ENCODE results near the gene ANKDD1B. TPM values are rescaled to one million over a fixed set of nuclear protein-coding genes. Genes with fewer than 3 reads are reported as not detected.

ANKDD1B gene
- total RNA-seq, 4 donors from 2014 or later: 0.45 to 2.2 (median 1.8) TPM

DNA sequence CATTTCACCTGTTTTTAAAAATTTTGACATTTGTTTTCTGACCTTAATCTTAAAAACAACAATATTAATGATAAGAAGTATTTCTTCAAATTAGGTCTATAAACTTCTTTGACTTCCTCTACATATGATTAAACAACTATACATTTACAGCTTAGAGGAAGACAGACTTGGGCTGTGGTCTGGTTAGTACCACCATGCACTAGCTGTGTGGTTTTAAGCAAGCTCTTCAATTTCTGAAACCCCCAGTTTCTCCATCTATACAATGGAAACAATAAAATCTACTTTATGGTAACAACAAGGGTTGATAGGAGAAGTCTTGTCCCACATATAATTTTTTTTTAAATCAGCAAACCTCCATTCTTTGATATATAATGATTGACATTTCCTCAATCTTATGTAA is 15.7 kb downstream of the ANKDD1B start:
- peaks cover 4% of the 10 kb centered on the region for H3K4me1 ChIP-seq
- H3K36me3 ChIP-seq: no peaks in the 10 kb centered on the region
- no peaks in the 10 kb centered on the region for H3K9me3 ChIP-seq
- no peak overlapping the region for H3K27ac ChIP-seq
- no peak for TF ChIP-seq EP300 (IDR thresholded peaks at IDR 0.05)
- no peak for TF ChIP-seq POLR2A (IDR thresholded peaks at IDR 0.05)
- no peak overlapping the region for H3K4me3 ChIP-seq
- no peaks in the 10 kb centered on the region for H3K27me3 ChIP-seq
- no peak for DNase-seq (ENCODE audit: low spot score in 2 of 2)

- H3K27ac ChIP-seq: no peak overlapping the region
- H3K4me1 ChIP-seq: no peaks in the 10 kb centered on the region
- no peaks in the 10 kb centered on the region for H3K9me3 ChIP-seq
- no peak for DNase-seq (ENCODE audit: low spot score in 2 of 2)
- no peak overlapping the region for H3K4me3 ChIP-seq
- no peaks in the 10 kb centered on the region for H3K27me3 ChIP-seq
- no peak for TF ChIP-seq POLR2A (IDR thresholded peaks at IDR 0.05)
- no peak for TF ChIP-seq EP300 (IDR thresholded peaks at IDR 0.05)
- no peak for TF ChIP-seq POLR2AphosphoS5 (IDR thresholded peaks at IDR 0.05)
- no peak for TF ChIP-seq CTCF (IDR thresholded peaks at IDR 0.05)
- 83% methylated on average over 1 of the region's 1 CpG for WGBS
- no peaks in the 10 kb centered on the region for H3K36me3 ChIP-seq
Observed at GRCh38 chr5:75627801-75628200, 16.5 kb downstream of the ANKDD1B start.

DNA sequence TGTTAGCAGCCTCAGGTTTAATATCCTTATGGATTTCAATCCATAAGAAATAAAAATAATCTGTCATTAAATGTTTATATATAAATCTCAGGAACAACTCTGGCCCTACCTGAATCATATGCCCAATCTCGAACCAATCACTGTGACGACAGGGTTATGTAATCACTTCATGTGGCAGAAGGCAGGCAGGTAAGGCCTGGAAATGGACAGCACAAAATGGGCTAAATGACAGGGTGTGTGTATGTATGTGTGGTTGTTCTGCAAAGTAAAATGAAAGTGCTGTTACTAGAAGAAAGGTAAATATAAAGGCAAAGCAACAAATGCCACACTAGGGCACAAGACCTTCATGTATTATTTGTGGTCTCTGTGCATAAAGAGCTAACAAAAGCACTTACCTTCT is 19.6 kb downstream of the ANKDD1B start:
- no peaks in the 10 kb centered on the region for H3K4me1 ChIP-seq
- no peak for DNase-seq (ENCODE audit: low spot score in 2 of 2)
- no peaks in the 10 kb centered on the region for H3K27me3 ChIP-seq
- H3K9me3 ChIP-seq: no peaks in the 10 kb centered on the region
- no peaks in the 10 kb centered on the region for H3K36me3 ChIP-seq
- TF ChIP-seq POLR2AphosphoS5 (IDR thresholded peaks at IDR 0.05) (no peak), EP300 (IDR thresholded peaks at IDR 0.05) (no peak), POLR2A (IDR thresholded peaks at IDR 0.05) (no peak), CTCF (IDR thresholded peaks at IDR 0.05) (no peak)
- no peak overlapping the region for H3K27ac ChIP-seq
- 93% methylated on average over 2 of the region's 2 CpGs for WGBS
- no peak overlapping the region for H3K4me3 ChIP-seq

DNA sequence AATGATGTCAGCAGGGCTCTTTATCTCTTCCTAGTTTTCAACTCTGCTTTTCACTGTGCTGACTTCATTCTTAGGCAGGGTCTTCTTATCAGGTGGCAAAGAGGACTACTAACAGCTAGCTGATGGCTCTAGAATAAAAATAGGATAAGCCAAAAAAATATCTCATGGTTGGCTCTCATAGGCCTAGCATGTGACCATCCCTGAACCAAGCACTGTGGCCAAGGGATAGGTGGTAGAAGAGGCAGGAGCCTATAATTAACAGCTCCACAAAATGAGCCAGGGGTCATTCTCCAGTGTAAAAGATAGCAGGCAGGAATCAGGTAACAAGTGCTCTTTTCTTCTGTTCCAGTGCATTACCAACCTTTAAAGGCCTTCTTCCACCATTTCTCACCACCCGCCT is 21.1 kb downstream of the ANKDD1B start:
- DNase-seq (ENCODE audit: low spot score in 2 of 2): no peak
- WGBS: 100% methylated on average over 1 of the region's 1 CpG
- Histone ChIP-seq H3K36me3 (no peaks in the 10 kb centered on the region), H3K27ac (no peak overlapping the region), H3K4me1 (no peaks in the 10 kb centered on the region), H3K9me3 (no peaks in the 10 kb centered on the region), H3K4me3 (no peak overlapping the region), H3K27me3 (no peaks in the 10 kb centered on the region)
- TF ChIP-seq EP300 (IDR thresholded peaks at IDR 0.05) (no peak), CTCF (IDR thresholded peaks at IDR 0.05) (no peak), POLR2A (IDR thresholded peaks at IDR 0.05) (no peak), POLR2AphosphoS5 (IDR thresholded peaks at IDR 0.05) (no peak)

DNA sequence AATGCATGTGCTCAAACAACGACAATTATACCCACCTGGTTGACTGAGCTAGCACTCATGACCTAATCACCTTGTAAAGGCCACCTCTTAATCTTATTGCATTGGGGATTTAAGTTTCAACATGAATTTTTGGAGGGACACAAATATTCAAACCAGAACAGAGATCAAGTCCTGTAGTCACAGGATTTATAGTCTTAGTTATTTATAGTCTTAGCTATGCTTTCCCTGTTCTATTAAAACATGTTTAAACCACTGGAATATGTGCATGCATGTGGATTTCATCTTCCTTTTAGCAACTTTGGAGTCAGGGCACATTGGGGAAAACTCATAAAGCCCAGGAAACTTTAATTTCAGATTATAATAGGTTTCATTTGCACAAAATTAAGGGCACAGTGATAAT is 26.7 kb downstream of the ANKDD1B start:
- DNase-seq (ENCODE audit: low spot score in 2 of 2): no peak
- no peak overlapping the region for H3K4me3 ChIP-seq
- H3K4me1 ChIP-seq: no peaks in the 10 kb centered on the region
- no peaks in the 10 kb centered on the region for H3K27me3 ChIP-seq
- no peak overlapping the region for H3K27ac ChIP-seq
- TF ChIP-seq EP300 (IDR thresholded peaks at IDR 0.05) (no peak), POLR2AphosphoS5 (IDR thresholded peaks at IDR 0.05) (no peak), POLR2A (IDR thresholded peaks at IDR 0.05) (no peak), CTCF (IDR thresholded peaks at IDR 0.05) (no peak)
- WGBS: 56% methylated on average over 1 of the region's 1 CpG
- no peaks in the 10 kb centered on the region for H3K36me3 ChIP-seq
- no peaks in the 10 kb centered on the region for H3K9me3 ChIP-seq
